Endothelial cell of umbilical vein (primary cell): ENCODE measurements around the gene ZNF396. TPM values are rescaled to one million over a fixed set of nuclear protein-coding genes. Genes with fewer than 3 reads are reported as not detected.

Source experiments
- BruUV-seq: library from RNA; stranded (reverse); fragments of 400-500 nt; replicated peaks from 2 replicates; lab custom pipeline; 2021; lab: Mats Ljungman, UMichigan
- CTCF ChIA-PET: fragments of 300-600, 350-600 bp; sonication (Branson Sonifier 250); formaldehyde crosslinking; loops from one replicate; lab custom pipeline; 2021; ENCODE audit warnings: antibody characterized with exemption, inconsistent platforms; lab: Charles Lee
- POLR2A ChIA-PET: fragments of 300-600, 350-600 bp; sonication (Branson Sonifier 250); formaldehyde crosslinking; loops from one replicate; lab custom pipeline; 2021; ENCODE audit warnings: antibody characterized with exemption, inconsistent platforms; lab: Charles Lee
- DNase-seq: peaks from one replicate; pipeline ENCODE4 v3.0.0-alpha.2; 2011; ENCODE audit warnings: low read depth, low spot score
- FAIRE-seq: peaks from 2 replicates; lab custom pipeline; 2011; peaks lifted over from hg19 to GRCh38; lab: Jason Lieb, UNC
- H2AFZ ChIP-seq: 2 replicates; pipeline ENCODE4 v1.6.0; 2012; ENCODE audit warnings: low read depth, low read length, control low read depth, inconsistent platforms
- H3K27ac ChIP-seq: 2 replicates; pipeline ENCODE4 v1.5.1; 2011; ENCODE audit warnings: low read depth, mild to moderate bottlenecking, control low read depth, low read length, moderate library complexity; ENCODE audit not compliant: insufficient read depth
- H3K27me3 ChIP-seq, 2 experiments: 2 replicates each; pipeline versions ENCODE4 v1.6.0 to v1.6.1; 2011; ENCODE audit warnings: low read length in 2 of 2, mixed read lengths in 1 of 2; ENCODE audit not compliant: control insufficient read depth in 2 of 2, insufficient read depth in 2 of 2
- H3K36me3 ChIP-seq, 2 experiments: 2 replicates in 1 of 2; 3 replicates in 1 of 2; pipeline ENCODE4 v1.5.1; 2011; ENCODE audit warnings: low read length in 2 of 2, mild to moderate bottlenecking in 1 of 2, moderate library complexity in 1 of 2; ENCODE audit not compliant: control insufficient read depth in 2 of 2, insufficient read depth in 2 of 2; ENCODE audit errors: extremely low read depth in 1 of 2
- H3K4me1 ChIP-seq: 3 replicates; pipeline ENCODE4 v1.5.1; 2011; ENCODE audit warnings: mild to moderate bottlenecking, low read length; ENCODE audit not compliant: control insufficient read depth, insufficient read depth; ENCODE audit errors: extremely low read depth
- H3K4me2 ChIP-seq: 2 replicates; pipeline ENCODE4 v1.6.1; 2011; ENCODE audit warnings: low read length, control low read depth, mixed read lengths; ENCODE audit not compliant: insufficient read depth
- H3K4me3 ChIP-seq, 3 experiments: fragments of 200-600 bp in 1 of 3; sonication (generic), shearing (Covaris generic) in 1 of 3; replicated peaks in 1 of 3; 2 replicates each; pipeline ENCODE4 v1.5.1; 2011 to 2016; ENCODE audit warnings: control low read depth in 3 of 3, low read length in 3 of 3, mild to moderate bottlenecking in 2 of 3, inconsistent platforms in 1 of 3, low read depth in 1 of 3, moderate library complexity in 1 of 3; ENCODE audit not compliant: insufficient read depth in 1 of 3
- H3K79me2 ChIP-seq: 2 replicates; pipeline ENCODE4 v1.6.0; 2012; ENCODE audit warnings: low read length, inconsistent platforms; ENCODE audit not compliant: control insufficient read depth, insufficient read depth
- H3K9ac ChIP-seq: replicated peaks from 2 replicates; pipeline ENCODE3; 2011; ENCODE audit warnings: low read length, control low read depth; ENCODE audit not compliant: insufficient read depth; ENCODE audit errors: extremely low read depth
- H3K9me1 ChIP-seq: replicated peaks from 3 replicates; pipeline ENCODE4 v1.6.0; 2011; ENCODE audit warnings: mild to moderate bottlenecking, low read length; ENCODE audit not compliant: control insufficient read depth, insufficient read depth; ENCODE audit errors: extremely low read depth
- H3K9me3 ChIP-seq: replicated peaks from 2 replicates; pipeline ENCODE4 v1.5.1; 2012; ENCODE audit warnings: low read length, inconsistent platforms; ENCODE audit not compliant: control insufficient read depth, insufficient read depth
- H4K20me1 ChIP-seq: replicated peaks from 2 replicates; pipeline ENCODE3; 2011; ENCODE audit warnings: mild to moderate bottlenecking, low read length; ENCODE audit not compliant: control insufficient read depth, insufficient read depth; ENCODE audit errors: extremely low read depth
- EZH2 ChIP-seq: IDR thresholded peaks from 2 replicates; pipeline ENCODE4 v1.6.1; 2012; ENCODE audit warnings: borderline replicate concordance, low read depth, mild to moderate bottlenecking, moderate library complexity, low read length, inconsistent platforms; ENCODE audit not compliant: severe bottlenecking
- FOS ChIP-seq: IDR thresholded peaks from 2 replicates; pipeline ENCODE4 v1.6.1; 2011; ENCODE audit warnings: mild to moderate bottlenecking, low read length, moderate library complexity, borderline replicate concordance; ENCODE audit not compliant: insufficient read depth
- GATA2 ChIP-seq: IDR thresholded peaks from 2 replicates; pipeline ENCODE4 v1.7.0; 2011; ENCODE audit warnings: low read depth, mild to moderate bottlenecking, moderate library complexity, mixed read lengths, low read length; ENCODE audit not compliant: insufficient read length, insufficient read depth
- JUN ChIP-seq: IDR thresholded peaks from 2 replicates; pipeline ENCODE4 v1.6.1; 2011; ENCODE audit warnings: borderline replicate concordance, low read depth; ENCODE audit not compliant: insufficient read length, insufficient read depth
- MYC ChIP-seq: IDR thresholded peaks from one replicate; pipeline ENCODE4 v1.6.1; 2011; ENCODE audit warnings: mild to moderate bottlenecking, low read depth, low read length
- POLR2AphosphoS5 ChIP-seq: IDR thresholded peaks from 2 replicates; pipeline ENCODE4 v1.6.1; 2012; ENCODE audit warnings: low read depth, mild to moderate bottlenecking, control low read depth, low read length, moderate library complexity; ENCODE audit not compliant: insufficient read depth
- dilution Hi-C: fragments of 300-500 bp; cut with MboI; formaldehyde crosslinking; loops from one replicate; pipeline ENCODE4 v1.15.0; 2019; ENCODE audit warnings: low sequenced_read_pairs; ENCODE audit not compliant: extremely low pct_ligation_motif_present
- intact Hi-C: fragments of 100-400 bp; cut with micrococcal nuclease; formaldehyde crosslinking; loops from one replicate; pipeline ENCODE4 v1.10.0; 2022
- polyA plus RNA-seq, 4 experiments: library from polyadenylated mRNA; depleted of rRNA in 3 of 4; stranded (reverse) in 3 of 4; unstranded in 1 of 4; fragments of >200 nt; gene quantifications; 2 replicates each; pipeline versions ENCODE4 v1.2.1 to v1.2.3, GENCODE V29; 2011 to 2012; ENCODE audit warnings: missing spikeins in 1 of 4
- total RNA-seq: library from RNA; stranded (reverse); gene quantifications from 2 replicates; pipeline ENCODE4 v1.2.3, GENCODE V29; 2021
- TF ChIP-seq, protein P1 (sequence below): IDR thresholded peaks from 2 replicates; pipeline ENCODE4 v1.6.1; 2011; ENCODE audit not compliant: insufficient read depth, insufficient read length
- TF ChIP-seq, protein P2 (sequence below), 2 donors: IDR thresholded peaks; 1 replicate in 1 of 2; 2 replicates in 1 of 2; pipeline ENCODE4 v1.5.1; 2011; ENCODE audit warnings: low read length in 2 of 2, mild to moderate bottlenecking in 2 of 2, moderate library complexity in 2 of 2, control low read depth in 1 of 2, inconsistent platforms in 1 of 2, low read depth in 1 of 2; ENCODE audit not compliant: insufficient read depth in 1 of 2; ENCODE audit errors: extremely low read depth in 1 of 2

Gene ZNF396
- total and polyA plus RNA-seq, 2 donors (not counting 3 experiments of a cell fraction or from before 2014, with no cell fraction given): 0.28 to 0.44 TPM

DNA sequence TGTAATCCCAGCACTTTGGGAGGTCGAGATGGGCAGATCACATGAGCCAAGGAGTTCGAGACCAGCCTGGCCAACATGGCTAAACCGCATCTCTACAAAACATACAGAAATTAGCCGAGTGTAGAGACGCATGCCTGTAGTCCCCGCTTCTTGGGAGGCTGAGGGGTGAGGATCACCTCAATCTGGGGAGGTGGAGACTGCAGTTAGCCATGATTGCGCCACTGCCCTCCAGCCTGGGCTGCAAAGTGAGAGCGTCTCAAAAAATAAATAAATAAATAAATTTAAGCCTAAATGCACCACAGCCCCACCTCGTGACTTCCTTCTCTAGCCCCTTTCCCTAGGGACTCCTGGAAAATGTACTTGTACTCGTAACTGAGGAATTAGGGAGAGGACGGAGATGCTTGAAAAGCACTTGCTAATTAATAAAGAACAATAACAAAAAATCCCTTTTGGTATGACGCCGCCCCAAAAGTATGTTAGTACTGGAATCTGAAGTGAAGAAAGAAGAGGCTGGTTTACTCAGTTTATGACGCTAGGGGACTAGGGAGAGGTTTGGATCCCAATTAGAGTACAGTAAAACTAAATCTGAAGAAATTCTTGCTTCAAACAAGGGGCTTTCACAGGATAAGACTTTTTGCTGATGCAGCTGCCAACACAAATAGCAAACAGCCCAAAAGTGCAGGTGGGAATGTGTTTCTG lies 887 bp upstream of the ZNF396 start:
- dilution Hi-C loops: no loop called here
- BruUV-seq: no TSS peak
- H3K4me2 ChIP-seq: no peak overlapping the region

More for the DNA sequence above, 887 bp upstream of the ZNF396 start:
- Histone ChIP-seq H3K9ac (no peak overlapping the region), H3K27ac (no peak overlapping the region), H3K79me2 (no peaks in the 10 kb centered on the region), H3K9me1 (no peaks in the 10 kb centered on the region), H3K9me3 (no peaks in the 10 kb centered on the region), H3K4me1 (peaks cover 7% of the 10 kb centered on the region), H3K36me3 (no peaks in the 10 kb centered on the region), H2AFZ (no peak overlapping the region), H3K27me3 (peaks cover 5% of the 10 kb centered on the region in 2 experiments), H4K20me1 (no peaks in the 10 kb centered on the region), H3K4me3 (no peak overlapping the region)
- FAIRE-seq (no peak), DNase-seq (no peak)
- CTCF ChIA-PET: no interaction called here
- POLR2A ChIA-PET: no interaction called here
- TF ChIP-seq, protein P1, sequence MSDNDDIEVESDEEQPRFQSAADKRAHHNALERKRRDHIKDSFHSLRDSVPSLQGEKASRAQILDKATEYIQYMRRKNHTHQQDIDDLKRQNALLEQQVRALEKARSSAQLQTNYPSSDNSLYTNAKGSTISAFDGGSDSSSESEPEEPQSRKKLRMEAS: no peak
- TF ChIP-seq, protein P2, sequence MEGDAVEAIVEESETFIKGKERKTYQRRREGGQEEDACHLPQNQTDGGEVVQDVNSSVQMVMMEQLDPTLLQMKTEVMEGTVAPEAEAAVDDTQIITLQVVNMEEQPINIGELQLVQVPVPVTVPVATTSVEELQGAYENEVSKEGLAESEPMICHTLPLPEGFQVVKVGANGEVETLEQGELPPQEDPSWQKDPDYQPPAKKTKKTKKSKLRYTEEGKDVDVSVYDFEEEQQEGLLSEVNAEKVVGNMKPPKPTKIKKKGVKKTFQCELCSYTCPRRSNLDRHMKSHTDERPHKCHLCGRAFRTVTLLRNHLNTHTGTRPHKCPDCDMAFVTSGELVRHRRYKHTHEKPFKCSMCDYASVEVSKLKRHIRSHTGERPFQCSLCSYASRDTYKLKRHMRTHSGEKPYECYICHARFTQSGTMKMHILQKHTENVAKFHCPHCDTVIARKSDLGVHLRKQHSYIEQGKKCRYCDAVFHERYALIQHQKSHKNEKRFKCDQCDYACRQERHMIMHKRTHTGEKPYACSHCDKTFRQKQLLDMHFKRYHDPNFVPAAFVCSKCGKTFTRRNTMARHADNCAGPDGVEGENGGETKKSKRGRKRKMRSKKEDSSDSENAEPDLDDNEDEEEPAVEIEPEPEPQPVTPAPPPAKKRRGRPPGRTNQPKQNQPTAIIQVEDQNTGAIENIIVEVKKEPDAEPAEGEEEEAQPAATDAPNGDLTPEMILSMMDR (IDR thresholded peaks at IDR 0.05; ENCODE audit: extremely low read depth in 1 of 2, insufficient read depth in 1 of 2, low read depth in 1 of 2, low read length in 2 of 2): no peak
- no peak for TF ChIP-seq MYC
- TF ChIP-seq GATA2: no peak
- TF ChIP-seq JUN: no peak
- no peak for TF ChIP-seq FOS
- TF ChIP-seq EZH2: no peak
- no peak for TF ChIP-seq POLR2AphosphoS5
- intact Hi-C loops: no loop called here
